SK-N-SH treated with all-trans-retinoic acid at 6 μM for 48 hours (cell line): Measurements from ENCODE around the gene SDC3.

Source experiments
- CSDC2 ChIP-seq: fragments of 250-450 bp; sonication (Bioruptor Pico); IDR thresholded peaks from 2 replicates; pipeline ENCODE4 v1.5.0; 2020; ENCODE audit warnings: mild to moderate bottlenecking, moderate library complexity
- PATZ1 ChIP-seq: fragments of 250-450 bp; sonication (Bioruptor Pico); IDR thresholded peaks from 2 replicates; pipeline ENCODE4 v1.8.0; 2020; ENCODE audit warnings: mild to moderate bottlenecking, moderate library complexity, borderline replicate concordance

DNA sequence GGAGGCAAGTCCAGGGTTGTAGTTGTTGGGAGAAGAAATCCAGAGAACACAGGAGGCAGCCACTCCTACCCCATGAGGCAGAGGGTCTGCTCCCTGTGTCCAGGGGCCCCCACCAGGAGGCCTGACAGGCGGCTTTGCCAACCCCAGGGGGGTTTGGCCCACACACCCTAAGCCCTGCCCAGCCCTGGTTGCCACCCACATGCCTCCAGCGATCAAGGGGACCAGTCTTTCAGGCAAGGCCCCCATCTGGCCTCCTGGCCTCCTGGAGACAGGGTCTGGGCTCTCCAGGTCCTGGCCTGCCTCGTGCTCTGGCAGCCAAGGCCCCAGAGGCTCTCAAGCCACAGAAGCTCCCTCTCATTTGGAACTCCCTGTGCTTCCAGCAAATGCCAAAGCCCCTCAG, 38.5 kb downstream of the SDC3 start:
- TF ChIP-seq PATZ1 (no peak), CSDC2 (CRISPR knock-in tag) (no peak)
